HEK293 (cell line): ENCODE data around the gene SLF2.

ENCODE experiments used
- CTCF ChIA-PET: fragments of 350-600 bp; formaldehyde crosslinking; extraction: SDS; loops from one replicate; lab custom pipeline; 2021; ENCODE audit warnings: antibody characterized with exemption; lab: Yijun Ruan, JAX
- POLR2A ChIA-PET: fragments of 300-600 bp; formaldehyde crosslinking; extraction: SDS; loops from one replicate; lab custom pipeline; 2020; ENCODE audit warnings: antibody characterized with exemption, inconsistent platforms; lab: Yijun Ruan, JAX
- H3K27ac ChIP-seq: fragments of 200-500 bp; sonication (Bioruptor generic); 2 replicates; pipeline ENCODE4 v1.5.1; 2014; ENCODE audit warnings: low read depth, low read length, control low read depth, inconsistent platforms; ENCODE audit errors: extremely low read depth
- H3K36me3 ChIP-seq, 2 experiments: fragments of 200-500 bp in 1 of 2; sonication (Bioruptor generic) in 1 of 2; 1 replicate in 1 of 2; 2 replicates in 1 of 2; pipeline ENCODE4 v1.5.1; 2014 to 2017; ENCODE audit warnings: inconsistent platforms in 2 of 2, low read length in 2 of 2; ENCODE audit not compliant: control insufficient read depth in 2 of 2, insufficient read depth in 1 of 2
- H3K4me1 ChIP-seq: fragments of 200-500 bp; sonication (Bioruptor generic); 2 replicates; pipeline ENCODE4 v1.5.1; 2014; ENCODE audit warnings: mild to moderate bottlenecking, low read length, inconsistent platforms; ENCODE audit not compliant: control insufficient read depth, insufficient read depth
- H3K4me3 ChIP-seq: 2 replicates; pipeline ENCODE4 v1.5.1; 2011; ENCODE audit warnings: low read depth, mild to moderate bottlenecking, control low read depth, low read length, moderate library complexity
- H3K9me3 ChIP-seq: fragments of 200-500 bp; sonication (Bioruptor generic); 2 replicates; pipeline ENCODE4 v1.5.1; 2014; ENCODE audit warnings: low read depth, low read length, inconsistent platforms; ENCODE audit not compliant: control insufficient read depth, insufficient read depth
- HOXC10 ChIP-seq: sonication (generic); formaldehyde crosslinking; IDR thresholded peaks from 2 replicates; pipeline ENCODE4 v1.8.1; 2023; ENCODE audit warnings: mild to moderate bottlenecking, missing genetic modification reagents
- IKZF3 ChIP-seq: fragments of 450-650 bp; IDR thresholded peaks from 2 replicates; pipeline ENCODE4 v1.5.0; 2018; ENCODE audit warnings: missing biosample characterization, mild to moderate bottlenecking, missing genetic modification characterization, moderate library complexity
- KLF8 ChIP-seq: fragments of 450-650 bp; formaldehyde crosslinking; IDR thresholded peaks from 2 replicates; pipeline ENCODE4 v1.5.1; 2016; ENCODE audit warnings: missing biosample characterization, missing genetic modification characterization
- KLF9 ChIP-seq: fragments of 450-650 bp; formaldehyde crosslinking; IDR thresholded peaks from 2 replicates; pipeline ENCODE4 v1.5.1; 2016; ENCODE audit warnings: missing biosample characterization, missing genetic modification characterization, low read depth
- PBX3 ChIP-seq: sonication (generic); formaldehyde crosslinking; IDR thresholded peaks from 2 replicates; pipeline ENCODE4 v1.8.1; 2022; ENCODE audit warnings: mild to moderate bottlenecking, moderate library complexity, missing genetic modification reagents
- PRDM10 ChIP-seq: fragments of 450-650 bp; formaldehyde crosslinking; IDR thresholded peaks from 2 replicates; pipeline ENCODE4 v1.5.1; 2016; ENCODE audit warnings: missing biosample characterization, missing genetic modification characterization
- SP3 ChIP-seq: fragments of 450-650 bp; formaldehyde crosslinking; IDR thresholded peaks from 2 replicates; pipeline ENCODE4 v1.5.1; 2016; ENCODE audit warnings: missing biosample characterization, missing genetic modification characterization
- ZBTB10 ChIP-seq: fragments of 450-650 bp; formaldehyde crosslinking; IDR thresholded peaks from 2 replicates; pipeline ENCODE4 v1.5.1; 2016; ENCODE audit warnings: missing biosample characterization, missing genetic modification characterization
- ZBTB17 ChIP-seq: fragments of 450-650 bp; formaldehyde crosslinking; IDR thresholded peaks from 2 replicates; pipeline ENCODE4 v1.5.1; 2016; ENCODE audit warnings: missing biosample characterization, missing genetic modification characterization
- ZBTB6 ChIP-seq: fragments of 450-650 bp; formaldehyde crosslinking; IDR thresholded peaks from 2 replicates; pipeline ENCODE4 v1.5.1; 2017; ENCODE audit warnings: missing biosample characterization, missing genetic modification characterization
- ZBTB7A ChIP-seq: fragments of 450-650 bp; formaldehyde crosslinking; IDR thresholded peaks from 2 replicates; pipeline ENCODE4 v1.5.1; 2016; ENCODE audit warnings: low read depth, missing biosample characterization, missing genetic modification characterization
- ZFP37 ChIP-seq: fragments of 450-650 bp; formaldehyde crosslinking; IDR thresholded peaks from 2 replicates; pipeline ENCODE4 v1.5.1; 2016; ENCODE audit warnings: missing biosample characterization, missing genetic modification characterization
- ZNF140 ChIP-seq: fragments of 450-650 bp; formaldehyde crosslinking; IDR thresholded peaks from 2 replicates; pipeline ENCODE4 v1.5.1; 2016; ENCODE audit warnings: missing biosample characterization, missing genetic modification characterization
- ZNF223 ChIP-seq: fragments of 450-650 bp; formaldehyde crosslinking; IDR thresholded peaks from 2 replicates; pipeline ENCODE4 v1.5.1; 2016; ENCODE audit warnings: missing biosample characterization, missing genetic modification characterization
- ZNF335 ChIP-seq: fragments of 450-650 bp; formaldehyde crosslinking; conservative IDR thresholded peaks from 2 replicates; pipeline ENCODE4 v1.5.1; 2016; ENCODE audit warnings: missing biosample characterization, missing genetic modification characterization
- ZNF398 ChIP-seq: fragments of 450-650 bp; formaldehyde crosslinking; IDR thresholded peaks from 2 replicates; pipeline ENCODE4 v1.5.1; 2017; ENCODE audit warnings: missing biosample characterization, missing genetic modification characterization
- ZNF639 ChIP-seq: fragments of 450-650 bp; formaldehyde crosslinking; IDR thresholded peaks from 2 replicates; pipeline ENCODE4 v1.5.1; 2016; ENCODE audit warnings: missing biosample characterization, missing genetic modification characterization
- ZNF658 ChIP-seq: fragments of 450-650 bp; formaldehyde crosslinking; IDR thresholded peaks from 2 replicates; pipeline ENCODE4; 2016; ENCODE audit warnings: missing biosample characterization, missing genetic modification characterization

SLF2 gene

GRCh38 chr10:100996678-100997359, 84.1 kb downstream of the SLF2 start:
- POLR2A ChIA-PET, result interaction anchor here (0.5 to 2.4 kb wide), 7 partner anchors 9 to 145 kb away, joined by 3 to 14 read pairs (median 6); partner anchors contain the start of genes PDZD7 and SFXN3
- Histone ChIP-seq H3K9me3 (no peaks in the 10 kb centered on the region), H3K27ac (peak overlapping the region; percentile 94), H3K4me3 (peak overlapping the region; percentile 57), H3K36me3 (peaks cover 4 to 32% of the 10 kb centered on the region in 2 experiments), H3K4me1 (peaks cover 8% of the 10 kb centered on the region)
- TF ChIP-seq ZFP37 (tag by site-specific recombination) (0 out of 2 replicates have a peak, but pooled peaks have one; percentile 0), ZNF658 (tag by site-specific recombination) (no peak), ZNF335 (tag by site-specific recombination) (peak; percentile 12; the same call in 1 of the 2 replicates), ZBTB10 (tag by site-specific recombination) (peak; percentile 56; the same call in 1 of the 2 replicates), ZNF398 (tag by site-specific recombination) (no peak; the same call in 1 of the 2 replicates), PRDM10 (tag by site-specific recombination) (peak; percentile 78), KLF8 (tag by site-specific recombination) (peak; percentile 91), IKZF3 (tag by site-specific recombination) (peak; percentile 66; the same call in 1 of the 2 replicates), KLF9 (peak; percentile 87), PBX3 (CRISPR knock-in tag) (0 out of 2 replicates have a peak, but pooled peaks have one; percentile 21), HOXC10 (0 out of 2 replicates have a peak, but pooled peaks have one; percentile 45), ZBTB17 (tag by site-specific recombination) (peak; percentile 66; the same call in 1 of the 2 replicates), ZNF639 (tag by site-specific recombination) (no peak), SP3 (tag by site-specific recombination) (peak; percentile 66; the same call in 1 of the 2 replicates), ZNF140 (no peak), ZBTB6 (tag by site-specific recombination) (peak; percentile 99), ZNF223 (tag by site-specific recombination) (peak; percentile 19; the same call in 1 of the 2 replicates), ZBTB7A (tag by site-specific recombination) (peak; percentile 36; the same call in 1 of the 2 replicates)
- CTCF ChIA-PET, result interaction anchor here (0.6 to 16.6 kb wide), 19 partner anchors 10 to 1190 kb away, joined by 3 to 274 read pairs (median 4); partner anchors contain the start of genes MRPL43 and TWNK
